Gastroesophageal sphincter (tissue), 4 donors: Measurements from ENCODE around the gene CST9L. TPM values are rescaled to one million over a fixed set of nuclear protein-coding genes. Genes with fewer than 3 reads are reported as not detected.

Experiments
- ATAC-seq: fragments of 150-250 bp; one replicate; pipeline ENCODE4 v1.9.1; 2016; ENCODE audit warnings: mild to moderate bottlenecking, moderate library complexity
- H3K27ac ChIP-seq, 4 donors: fragments of 200-600 bp; sonication (generic) in 3 of 4; 1 replicate in 3 of 4; 2 replicates in 1 of 4; pipeline ENCODE4 v1.5.1; 2016 to 2019
- H3K27me3 ChIP-seq: fragments of 200-600 bp; sonication (generic); one replicate; pipeline ENCODE4 v1.5.1; 2019
- H3K36me3 ChIP-seq, 2 donors: fragments of 200-600 bp; sonication (generic); one replicate each; pipeline ENCODE4 v1.5.1; 2019; ENCODE audit warnings: control low read depth in 1 of 2
- H3K4me1 ChIP-seq, 3 donors: fragments of 200-600 bp; sonication (generic); 1 replicate in 2 of 3; 2 replicates in 1 of 3; pipeline ENCODE4 v1.5.1; 2016 to 2019; ENCODE audit warnings: control low read depth in 2 of 3
- H3K4me3 ChIP-seq, 2 donors: fragments of 200-600 bp; sonication (generic); one replicate each; pipeline ENCODE4 v1.5.1; 2019; ENCODE audit warnings: mild to moderate bottlenecking in 1 of 2, moderate library complexity in 1 of 2
- H3K9me3 ChIP-seq, 3 donors: fragments of 200-600 bp; sonication (generic); one replicate each; pipeline ENCODE4 v1.5.1; 2017 to 2019; ENCODE audit warnings: control low read depth in 2 of 3
- CTCF ChIP-seq, 4 experiments: fragments of 200-600 bp in 2 of 4; fragments of 450-650 bp in 2 of 4; sonication (generic) in 1 of 4; IDR thresholded peaks; one replicate each; pipeline ENCODE4 v1.5.1; 2017 to 2019; ENCODE audit warnings: antibody characterized with exemption in 4 of 4, mild to moderate bottlenecking in 2 of 4, moderate library complexity in 2 of 4
- EP300 ChIP-seq: sonication (generic); formaldehyde crosslinking; IDR thresholded peaks from one replicate; pipeline ENCODE4 v1.6.1; 2017; ENCODE audit warnings: antibody characterized with exemption, mild to moderate bottlenecking
- POLR2A ChIP-seq, 2 donors: fragments of 450-650 bp; IDR thresholded peaks; one replicate each; pipeline ENCODE4 v1.6.1; 2017; ENCODE audit warnings: antibody characterized with exemption in 2 of 2, mild to moderate bottlenecking in 2 of 2, moderate library complexity in 1 of 2
- POLR2AphosphoS5 ChIP-seq: sonication (generic); formaldehyde crosslinking; IDR thresholded peaks from one replicate; pipeline ENCODE4 v1.6.1; 2017; ENCODE audit warnings: antibody characterized with exemption
- WGBS, 2 donors: methylation state at CpG; one replicate each; pipeline ENCODE4 v1.1.5; 2018; ENCODE audit warnings: low coverage in 1 of 2; 5-methylcytosine and 5-hydroxymethylcytosine counted together
- total RNA-seq, 4 donors: library from RNA; depleted of rRNA; stranded (reverse); fragments of >200 nt; gene quantifications; one replicate each; pipeline ENCODE4 v1.1.0, GENCODE V29; 2016

CST9L gene
- total RNA-seq, 4 donors from 2014 or later, result not detected

GRCh38 chr20:23587631-23588030, 19.3 kb upstream of the CST9L start:
- peaks cover 14% of the 10 kb centered on the region for H3K27me3 ChIP-seq
- ATAC-seq, result no peak
- H3K36me3 ChIP-seq, result no peaks in the 10 kb centered on the region
- WGBS, 2 donors, result 67 to 100% methylated on average over 1 to 3 of the region's 7 CpGs
- H3K4me1 ChIP-seq, result no peaks in the 10 kb centered on the region
- no peak overlapping the region for H3K27ac ChIP-seq
- H3K4me3 ChIP-seq, result no peak overlapping the region
- no peaks in the 10 kb centered on the region for H3K9me3 ChIP-seq
- no peak for TF ChIP-seq EP300
- no peak for TF ChIP-seq POLR2AphosphoS5
- no peak for TF ChIP-seq POLR2A (IDR thresholded peaks at IDR 0.05)
- TF ChIP-seq CTCF (IDR thresholded peaks at IDR 0.05), result no peak

- no peak for TF ChIP-seq EP300
- no peak for TF ChIP-seq CTCF (IDR thresholded peaks at IDR 0.05)
- no peak for TF ChIP-seq POLR2AphosphoS5
- TF ChIP-seq POLR2A (IDR thresholded peaks at IDR 0.05), result no peak
- H3K4me1 ChIP-seq, result no peaks in the 10 kb centered on the region
- ATAC-seq, result no peak
- H3K9me3 ChIP-seq, result no peaks in the 10 kb centered on the region
- peaks cover 20% of the 10 kb centered on the region for H3K27me3 ChIP-seq
- WGBS, 2 donors, result 62 to 63% methylated on average over 2 to 4 of the region's 13 CpGs
- no peaks in the 10 kb centered on the region for H3K36me3 ChIP-seq
- no peak overlapping the region for H3K4me3 ChIP-seq
- no peak overlapping the region for H3K27ac ChIP-seq
These were observed 18.6 kb upstream of the CST9L start for GRCh38 chr20:23586735-23587525.

GRCh38 chr20:23585808-23586734, 17.8 kb upstream of the CST9L start:
- Histone ChIP-seq H3K4me3 (no peak overlapping the region), H3K9me3 (no peaks in the 10 kb centered on the region), H3K4me1 (no peaks in the 10 kb centered on the region), H3K27me3 (peaks cover 25% of the 10 kb centered on the region), H3K27ac (no peak overlapping the region), H3K36me3 (no peaks in the 10 kb centered on the region)
- no peak for TF ChIP-seq POLR2A (IDR thresholded peaks at IDR 0.05)
- no peak for TF ChIP-seq POLR2AphosphoS5
- no peak for TF ChIP-seq EP300
- TF ChIP-seq CTCF (IDR thresholded peaks at IDR 0.05), result no peak
- 100% methylated on average over 1 of the region's 5 CpGs; no CpG with 5 or more reads in 1 of the 2 donors for WGBS, 2 donors
- no peak for ATAC-seq

GRCh38 chr20:23585449-23585807, 17.1 kb upstream of the CST9L start:
- no peaks in the 10 kb centered on the region for H3K9me3 ChIP-seq
- no peaks in the 10 kb centered on the region for H3K36me3 ChIP-seq
- H3K27ac ChIP-seq, result no peak overlapping the region
- TF ChIP-seq POLR2AphosphoS5, result no peak
- no peak for TF ChIP-seq EP300
- TF ChIP-seq CTCF (IDR thresholded peaks at IDR 0.05), result no peak
- no peak for TF ChIP-seq POLR2A (IDR thresholded peaks at IDR 0.05)
- no peaks in the 10 kb centered on the region for H3K4me1 ChIP-seq
- ATAC-seq, result no peak
- WGBS, 2 donors, result 71% methylated on average over 2 of the region's 5 CpGs; no CpG with 5 or more reads in 1 of the 2 donors
- no peak overlapping the region for H3K4me3 ChIP-seq
- H3K27me3 ChIP-seq, result peaks cover 25% of the 10 kb centered on the region
